ENCODE measurements around the gene RAD18.
A peak's percentile ranks its signal among the peaks of the same experiment; 100 is the strongest.

Gene RAD18

GRCh38 chr3:8964436-8965370 is 1.4 kb upstream of the RAD18 start:
- H3K4me3 Mint-ChIP-seq: peak overlapping the region; percentile 98
- no peaks in the 10 kb centered on the region for H3K36me3 Mint-ChIP-seq
- no peak overlapping the region for H3K27ac Mint-ChIP-seq

GRCh38 chr3:8962226-8962861 is 928 bp downstream of the RAD18 start:
- peaks cover 39% of the 10 kb centered on the region for H3K4me1 Mint-ChIP-seq (ENCODE audit: low read depth)
- no peaks in the 10 kb centered on the region for H3K9me3 Mint-ChIP-seq (ENCODE audit: low read depth)
- peaks cover 5% of the 10 kb centered on the region for H3K36me3 Mint-ChIP-seq

More at GRCh38 chr3:8964436-8965370, 1.4 kb upstream of the RAD18 start:
- Mint-ChIP-seq H3K9me3 (ENCODE audit: low read depth) (no peaks in the 10 kb centered on the region), H3K27me3 (no peaks in the 10 kb centered on the region), H3K4me1 (ENCODE audit: low read depth) (peaks cover 30% of the 10 kb centered on the region)

GRCh38 chr3:8959668-8960067 is 3.6 kb downstream of the RAD18 start:
- no peak overlapping the region for H3K27ac Mint-ChIP-seq
- peaks cover 39% of the 10 kb centered on the region for H3K4me1 Mint-ChIP-seq (ENCODE audit: low read depth)
- H3K4me3 Mint-ChIP-seq: no peak overlapping the region
- H3K27me3 Mint-ChIP-seq: no peaks in the 10 kb centered on the region
- no peaks in the 10 kb centered on the region for H3K9me3 Mint-ChIP-seq (ENCODE audit: low read depth)
- H3K36me3 Mint-ChIP-seq: peaks cover 5% of the 10 kb centered on the region

More at GRCh38 chr3:8962226-8962861, 928 bp downstream of the RAD18 start:
- H3K4me3 Mint-ChIP-seq: peak overlapping the region; percentile 98
- no peaks in the 10 kb centered on the region for H3K27me3 Mint-ChIP-seq
- H3K27ac Mint-ChIP-seq: peak overlapping the region; percentile 96

GRCh38 chr3:8954938-8955763 is 8.1 kb downstream of the RAD18 start:
- H3K27me3 Mint-ChIP-seq: no peaks in the 10 kb centered on the region
- H3K36me3 Mint-ChIP-seq: peaks cover 5% of the 10 kb centered on the region
- H3K27ac Mint-ChIP-seq: no peak overlapping the region
- H3K9me3 Mint-ChIP-seq (ENCODE audit: low read depth): no peaks in the 10 kb centered on the region
- no peak overlapping the region for H3K4me3 Mint-ChIP-seq
- peaks cover 15% of the 10 kb centered on the region for H3K4me1 Mint-ChIP-seq (ENCODE audit: low read depth)

- H3K4me1 Mint-ChIP-seq (ENCODE audit: low read depth): peaks cover 7% of the 10 kb centered on the region
- no peak overlapping the region for H3K27ac Mint-ChIP-seq
- no peaks in the 10 kb centered on the region for H3K27me3 Mint-ChIP-seq
- no peaks in the 10 kb centered on the region for H3K9me3 Mint-ChIP-seq (ENCODE audit: low read depth)
- H3K4me3 Mint-ChIP-seq: no peak overlapping the region
- H3K36me3 Mint-ChIP-seq: peaks cover 5% of the 10 kb centered on the region
Measured at GRCh38 chr3:8953313-8953712, 10.0 kb downstream of the RAD18 start.

GRCh38 chr3:8952130-8952529 is 11.1 kb downstream of the RAD18 start:
- H3K27ac Mint-ChIP-seq: no peak overlapping the region
- H3K27me3 Mint-ChIP-seq: no peaks in the 10 kb centered on the region
- peaks cover 5% of the 10 kb centered on the region for H3K4me1 Mint-ChIP-seq (ENCODE audit: low read depth)
- H3K4me3 Mint-ChIP-seq: no peak overlapping the region
- H3K9me3 Mint-ChIP-seq (ENCODE audit: low read depth): no peaks in the 10 kb centered on the region
- H3K36me3 Mint-ChIP-seq: peaks cover under 1% of the 10 kb centered on the region

- peaks cover 37% of the 10 kb centered on the region for H3K36me3 Mint-ChIP-seq
- H3K27me3 Mint-ChIP-seq: no peaks in the 10 kb centered on the region
- no peak overlapping the region for H3K27ac Mint-ChIP-seq
- H3K4me1 Mint-ChIP-seq (ENCODE audit: low read depth): peaks cover 2% of the 10 kb centered on the region
- H3K4me3 Mint-ChIP-seq: no peak overlapping the region
- H3K9me3 Mint-ChIP-seq (ENCODE audit: low read depth): peaks cover 12% of the 10 kb centered on the region
Measured at GRCh38 chr3:8945890-8946600, 17.2 kb downstream of the RAD18 start.

GRCh38 chr3:8942746-8943488 is 20.4 kb downstream of the RAD18 start:
- Mint-ChIP-seq H3K4me1 (ENCODE audit: low read depth) (no peaks in the 10 kb centered on the region), H3K4me3 (no peak overlapping the region), H3K27me3 (no peaks in the 10 kb centered on the region), H3K36me3 (peaks cover 40% of the 10 kb centered on the region), H3K9me3 (ENCODE audit: low read depth) (peaks cover 12% of the 10 kb centered on the region), H3K27ac (no peak overlapping the region)

- no peak overlapping the region for H3K4me3 Mint-ChIP-seq
- H3K27ac Mint-ChIP-seq: no peak overlapping the region
- no peaks in the 10 kb centered on the region for H3K4me1 Mint-ChIP-seq (ENCODE audit: low read depth)
- peaks cover 12% of the 10 kb centered on the region for H3K9me3 Mint-ChIP-seq (ENCODE audit: low read depth)
- peaks cover 39% of the 10 kb centered on the region for H3K36me3 Mint-ChIP-seq
- H3K27me3 Mint-ChIP-seq: no peaks in the 10 kb centered on the region
Measured at GRCh38 chr3:8942115-8942514, 21.2 kb downstream of the RAD18 start.

GRCh38 chr3:8938021-8938420 is 25.3 kb downstream of the RAD18 start:
- H3K9me3 Mint-ChIP-seq (ENCODE audit: low read depth): peaks cover under 1% of the 10 kb centered on the region
- no peaks in the 10 kb centered on the region for H3K4me1 Mint-ChIP-seq (ENCODE audit: low read depth)
- no peaks in the 10 kb centered on the region for H3K27me3 Mint-ChIP-seq
- peaks cover 20% of the 10 kb centered on the region for H3K36me3 Mint-ChIP-seq
- no peak overlapping the region for H3K27ac Mint-ChIP-seq
- no peak overlapping the region for H3K4me3 Mint-ChIP-seq

GRCh38 chr3:8937064-8938020 is 25.9 kb downstream of the RAD18 start:
- Mint-ChIP-seq H3K4me1 (ENCODE audit: low read depth) (no peaks in the 10 kb centered on the region), H3K36me3 (peaks cover 13% of the 10 kb centered on the region)

GRCh38 chr3:8932507-8932906 is 30.8 kb downstream of the RAD18 start:
- Mint-ChIP-seq H3K27ac (no peak overlapping the region), H3K9me3 (ENCODE audit: low read depth) (no peaks in the 10 kb centered on the region), H3K4me1 (ENCODE audit: low read depth) (no peaks in the 10 kb centered on the region), H3K27me3 (no peaks in the 10 kb centered on the region), H3K36me3 (peaks cover 7% of the 10 kb centered on the region), H3K4me3 (no peak overlapping the region)

More at GRCh38 chr3:8937064-8938020, 25.9 kb downstream of the RAD18 start:
- H3K27me3 Mint-ChIP-seq: no peaks in the 10 kb centered on the region
- no peaks in the 10 kb centered on the region for H3K9me3 Mint-ChIP-seq (ENCODE audit: low read depth)
- H3K27ac Mint-ChIP-seq: no peak overlapping the region
- no peak overlapping the region for H3K4me3 Mint-ChIP-seq

GRCh38 chr3:8931342-8931741 is 31.9 kb downstream of the RAD18 start:
- H3K4me1 Mint-ChIP-seq (ENCODE audit: low read depth): no peaks in the 10 kb centered on the region
- H3K27ac Mint-ChIP-seq: no peak overlapping the region
- H3K27me3 Mint-ChIP-seq: no peaks in the 10 kb centered on the region
- no peaks in the 10 kb centered on the region for H3K9me3 Mint-ChIP-seq (ENCODE audit: low read depth)
- H3K36me3 Mint-ChIP-seq: peaks cover 7% of the 10 kb centered on the region
- H3K4me3 Mint-ChIP-seq: no peak overlapping the region
